GM12873 (cell line): Measurements from ENCODE around the gene IRAK1BP1.

Experiments used
- TF ChIP-seq, protein P1 (sequence below): IDR thresholded peaks from 2 replicates; pipeline ENCODE4 v1.5.1; 2012; ENCODE audit warnings: low read depth, mild to moderate bottlenecking, moderate library complexity, low read length, control low read depth; ENCODE audit not compliant: insufficient read depth; ENCODE audit errors: missing control alignments

The IRAK1BP1 gene

DNA sequence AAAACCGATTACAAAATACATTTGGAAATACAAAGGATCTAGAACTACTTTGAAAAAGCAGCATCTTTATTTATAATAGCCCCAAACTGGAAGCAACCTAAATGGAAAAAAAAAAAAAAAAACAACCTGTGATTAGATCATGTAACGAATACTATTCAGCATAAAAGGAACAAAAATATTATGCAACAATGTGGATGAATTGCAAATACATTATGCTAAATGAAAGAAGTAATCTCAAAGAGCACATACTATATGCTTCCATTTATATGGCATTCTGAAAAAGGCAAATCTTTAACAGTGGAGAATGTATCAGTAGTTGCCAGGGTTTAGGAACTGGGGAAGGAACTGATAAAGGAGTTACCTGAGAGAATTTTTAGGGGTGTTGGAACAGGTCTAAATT lies 28.9 kb downstream of the IRAK1BP1 start:
- TF ChIP-seq, protein P1, sequence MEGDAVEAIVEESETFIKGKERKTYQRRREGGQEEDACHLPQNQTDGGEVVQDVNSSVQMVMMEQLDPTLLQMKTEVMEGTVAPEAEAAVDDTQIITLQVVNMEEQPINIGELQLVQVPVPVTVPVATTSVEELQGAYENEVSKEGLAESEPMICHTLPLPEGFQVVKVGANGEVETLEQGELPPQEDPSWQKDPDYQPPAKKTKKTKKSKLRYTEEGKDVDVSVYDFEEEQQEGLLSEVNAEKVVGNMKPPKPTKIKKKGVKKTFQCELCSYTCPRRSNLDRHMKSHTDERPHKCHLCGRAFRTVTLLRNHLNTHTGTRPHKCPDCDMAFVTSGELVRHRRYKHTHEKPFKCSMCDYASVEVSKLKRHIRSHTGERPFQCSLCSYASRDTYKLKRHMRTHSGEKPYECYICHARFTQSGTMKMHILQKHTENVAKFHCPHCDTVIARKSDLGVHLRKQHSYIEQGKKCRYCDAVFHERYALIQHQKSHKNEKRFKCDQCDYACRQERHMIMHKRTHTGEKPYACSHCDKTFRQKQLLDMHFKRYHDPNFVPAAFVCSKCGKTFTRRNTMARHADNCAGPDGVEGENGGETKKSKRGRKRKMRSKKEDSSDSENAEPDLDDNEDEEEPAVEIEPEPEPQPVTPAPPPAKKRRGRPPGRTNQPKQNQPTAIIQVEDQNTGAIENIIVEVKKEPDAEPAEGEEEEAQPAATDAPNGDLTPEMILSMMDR = no peak

DNA sequence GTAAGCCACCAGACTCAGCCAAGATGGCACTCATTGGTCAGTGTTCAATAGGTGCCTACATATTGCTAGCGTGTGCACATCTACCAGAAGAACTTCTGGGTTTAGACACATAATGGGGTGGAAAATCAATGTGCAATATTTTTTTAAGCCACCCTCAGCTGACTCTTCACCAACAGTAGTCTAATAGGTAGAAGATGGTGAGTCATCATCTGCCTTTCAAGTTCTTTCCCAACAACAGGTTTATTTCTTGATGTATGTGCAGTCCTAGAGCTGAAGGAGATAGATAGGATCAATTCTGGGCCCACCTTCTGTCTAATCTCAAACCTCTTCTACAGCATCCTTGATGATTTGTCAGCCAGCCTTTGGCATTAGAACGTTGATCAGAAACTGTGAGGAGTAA lies 41.3 kb downstream of the IRAK1BP1 start:
- TF ChIP-seq, protein P1 = no peak

DNA sequence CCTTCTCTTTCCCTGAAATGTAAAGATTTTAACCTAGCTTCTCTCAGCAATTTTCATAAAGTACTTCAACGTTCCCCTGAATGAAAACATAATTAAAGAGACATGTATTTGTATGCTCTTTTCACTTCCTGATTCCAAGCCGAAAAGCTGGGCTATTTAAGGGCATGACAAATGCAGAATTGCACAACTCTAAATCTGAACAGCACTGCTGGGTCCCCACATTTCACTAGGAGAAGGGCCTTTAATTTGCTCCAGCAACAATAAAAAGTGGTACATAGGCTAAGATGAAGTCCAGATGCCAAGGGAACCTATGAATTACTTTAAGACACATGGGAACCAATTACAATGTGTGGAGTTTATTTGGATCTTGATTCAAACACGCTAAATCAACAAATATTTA lies 42.0 kb downstream of the IRAK1BP1 start:
- TF ChIP-seq, protein P1 = no peak

DNA sequence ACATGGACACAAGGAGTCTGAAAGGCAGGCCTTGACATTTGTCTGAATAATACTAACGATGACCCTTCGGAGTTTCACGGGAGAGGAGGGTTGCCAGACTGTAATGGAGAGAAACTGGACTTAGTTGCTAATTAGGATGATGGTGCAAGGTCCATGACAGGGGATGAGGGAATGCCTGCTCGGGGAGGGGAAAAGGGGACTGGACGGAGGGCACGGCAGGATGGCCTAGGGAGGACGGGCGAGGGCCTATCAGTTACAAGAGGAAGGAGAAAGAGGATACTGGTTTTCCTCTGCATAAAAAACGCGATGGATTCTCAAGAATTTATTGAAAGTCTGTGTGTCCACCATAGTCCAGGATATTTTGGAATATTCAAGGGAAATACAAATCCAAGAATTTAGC lies 42.7 kb downstream of the IRAK1BP1 start:
- TF ChIP-seq, protein P1 = no peak

DNA sequence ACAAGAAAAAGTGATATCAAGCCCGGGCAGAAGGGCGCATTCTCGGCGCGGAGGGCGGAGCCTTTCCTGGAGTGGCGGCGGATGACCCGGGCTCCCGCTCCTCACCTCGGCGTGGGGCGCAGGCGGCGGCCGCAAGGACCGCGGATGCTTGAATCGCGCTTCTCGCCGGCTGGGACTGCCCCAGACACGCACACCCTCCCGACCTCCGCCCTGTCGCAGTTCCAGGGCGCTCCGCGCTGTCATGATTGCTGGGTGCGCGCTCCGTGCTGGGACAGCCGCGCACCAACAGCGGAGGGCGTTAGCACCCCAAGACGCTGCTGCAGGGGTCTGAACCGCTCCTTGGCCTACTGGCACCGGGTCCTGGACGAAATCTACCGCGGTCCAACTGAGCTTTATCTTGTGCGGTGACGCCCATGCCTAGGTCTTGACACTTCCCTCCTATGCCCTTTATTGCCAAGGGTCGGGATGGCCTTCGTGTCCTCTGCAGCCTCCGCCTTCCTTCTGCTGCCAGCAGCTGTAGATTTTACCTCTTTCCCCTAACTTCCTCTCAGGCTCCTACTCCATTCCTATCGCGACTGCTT lies 43.3 kb downstream of the IRAK1BP1 start:
- TF ChIP-seq, protein P1 = no peak

DNA sequence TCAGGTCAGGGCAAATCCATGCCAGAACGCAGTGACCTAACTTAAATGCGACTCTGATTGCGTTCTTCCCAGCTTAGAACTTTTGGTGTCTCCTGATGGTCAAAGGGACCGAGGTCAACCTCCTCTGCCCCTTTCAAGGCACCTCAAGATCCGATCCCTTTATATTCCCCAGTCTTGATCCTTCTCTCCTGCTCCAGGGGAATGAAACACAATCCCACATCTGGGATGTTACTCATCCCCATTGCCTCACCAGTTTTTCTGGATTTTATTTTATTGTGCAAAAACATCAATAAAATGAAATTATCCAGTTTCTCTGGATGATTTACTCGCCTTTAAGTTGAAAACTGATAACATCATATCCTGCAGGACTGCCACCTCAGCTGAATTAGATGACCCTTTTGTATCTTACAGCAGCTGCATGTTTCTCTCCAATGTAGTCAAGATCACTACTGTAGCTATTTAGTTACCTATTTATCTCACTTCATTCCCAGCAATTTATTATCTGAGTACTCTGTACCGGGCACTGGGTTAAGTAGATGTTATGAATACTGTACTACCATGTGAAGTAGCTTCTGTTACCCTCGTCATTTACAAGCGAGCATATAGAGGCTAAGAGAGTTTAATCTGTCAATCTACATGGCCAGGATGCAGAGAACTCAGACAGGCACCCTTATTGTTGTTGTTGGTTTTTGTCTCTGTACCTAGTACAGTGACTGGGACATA lies 44.0 kb downstream of the IRAK1BP1 start:
- TF ChIP-seq, protein P1 = no peak

DNA sequence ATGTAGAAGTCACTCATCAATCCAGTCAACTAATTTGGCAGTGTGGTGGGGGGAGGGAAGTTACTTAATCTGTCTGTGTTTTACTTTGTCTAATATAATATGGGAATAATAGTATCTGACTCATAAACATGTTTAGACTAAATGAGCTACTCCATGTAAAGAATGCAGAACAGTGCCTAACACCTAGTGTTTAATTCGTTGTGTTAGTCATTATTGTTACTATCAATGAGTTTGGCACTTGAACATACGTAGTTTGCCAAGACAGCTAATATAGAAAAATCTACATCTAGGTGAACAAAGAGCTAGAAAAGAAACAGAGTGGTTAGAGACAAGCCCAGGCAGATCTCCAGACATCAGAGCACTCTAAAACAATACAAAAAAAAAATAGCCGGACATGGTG lies 49.1 kb downstream of the IRAK1BP1 start:
- TF ChIP-seq, protein P1 = no peak
